ENCODE results near the gene ZFTA.
A peak's percentile ranks its signal among the peaks of the same experiment; 100 is the strongest.

The ZFTA gene

DNA sequence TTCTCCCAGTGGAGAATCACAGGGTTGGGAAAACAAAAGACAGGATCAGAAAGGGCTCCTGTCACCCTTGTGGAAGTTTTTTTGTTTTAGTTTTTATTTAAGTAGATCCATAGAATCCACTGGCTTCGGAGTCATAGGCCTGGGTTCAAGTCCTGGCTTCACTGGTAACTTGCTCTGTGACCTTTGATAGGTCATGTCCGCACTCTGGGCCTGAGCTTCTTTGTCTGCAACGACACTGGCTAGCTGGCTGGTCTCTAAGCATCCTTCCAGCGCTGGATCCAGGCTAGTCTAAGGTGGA lies 1.4 kb downstream of the ZFTA start:
- TF ChIP-seq, protein P1, sequence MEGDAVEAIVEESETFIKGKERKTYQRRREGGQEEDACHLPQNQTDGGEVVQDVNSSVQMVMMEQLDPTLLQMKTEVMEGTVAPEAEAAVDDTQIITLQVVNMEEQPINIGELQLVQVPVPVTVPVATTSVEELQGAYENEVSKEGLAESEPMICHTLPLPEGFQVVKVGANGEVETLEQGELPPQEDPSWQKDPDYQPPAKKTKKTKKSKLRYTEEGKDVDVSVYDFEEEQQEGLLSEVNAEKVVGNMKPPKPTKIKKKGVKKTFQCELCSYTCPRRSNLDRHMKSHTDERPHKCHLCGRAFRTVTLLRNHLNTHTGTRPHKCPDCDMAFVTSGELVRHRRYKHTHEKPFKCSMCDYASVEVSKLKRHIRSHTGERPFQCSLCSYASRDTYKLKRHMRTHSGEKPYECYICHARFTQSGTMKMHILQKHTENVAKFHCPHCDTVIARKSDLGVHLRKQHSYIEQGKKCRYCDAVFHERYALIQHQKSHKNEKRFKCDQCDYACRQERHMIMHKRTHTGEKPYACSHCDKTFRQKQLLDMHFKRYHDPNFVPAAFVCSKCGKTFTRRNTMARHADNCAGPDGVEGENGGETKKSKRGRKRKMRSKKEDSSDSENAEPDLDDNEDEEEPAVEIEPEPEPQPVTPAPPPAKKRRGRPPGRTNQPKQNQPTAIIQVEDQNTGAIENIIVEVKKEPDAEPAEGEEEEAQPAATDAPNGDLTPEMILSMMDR (IDR thresholded peaks at IDR 0.05; ENCODE audit: low read depth, low read length, missing control alignments), result no peak
- DNase-seq (ENCODE audit: extremely low read depth, low read depth), result no peak

DNA sequence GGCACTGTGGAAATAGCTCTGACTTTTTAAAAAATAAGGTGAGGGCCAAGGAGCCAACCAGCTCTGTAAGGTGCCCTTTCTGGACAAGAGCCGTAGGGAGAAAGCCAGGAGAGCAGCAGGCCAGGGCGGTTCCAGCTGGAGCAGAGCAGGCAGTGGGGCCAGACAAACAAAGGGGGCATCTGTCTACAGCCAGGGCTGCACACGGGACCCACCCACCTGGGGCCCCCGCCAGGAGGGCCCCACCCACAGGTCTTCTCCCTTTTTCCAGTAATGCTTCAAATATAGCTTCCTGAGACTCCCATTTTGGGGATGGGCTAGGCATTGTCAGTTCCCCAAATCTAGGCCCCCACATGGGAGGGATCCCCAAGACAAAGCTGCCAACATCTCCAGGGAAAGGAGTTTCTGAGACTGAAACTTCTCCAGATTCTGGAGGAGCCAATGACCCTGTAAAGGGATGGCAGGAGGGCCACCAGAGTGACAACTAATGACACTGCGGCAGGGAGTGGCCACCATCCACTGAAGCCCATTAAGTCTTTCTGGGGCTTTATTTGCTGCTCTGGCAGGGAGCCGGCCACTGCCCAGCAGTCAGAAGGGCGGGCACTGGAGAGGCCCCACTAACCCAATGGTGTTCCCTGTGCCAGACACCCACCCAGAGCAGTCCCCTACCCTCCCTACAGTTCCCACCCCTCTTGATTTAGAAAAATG lies 1.9 kb downstream of the ZFTA start:
- peak overlapping the region; percentile 90 for H3K4me3 ChIP-seq (replicated peaks; ENCODE audit: low read depth, low read length)
- TF ChIP-seq, protein P1 (IDR thresholded peaks at IDR 0.05; ENCODE audit: low read depth, low read length, missing control alignments), result no peak
- no peak for DNase-seq (ENCODE audit: extremely low read depth, low read depth)

More for the DNA sequence above, 1.4 kb downstream of the ZFTA start:
- peak overlapping the region; percentile 90 for H3K4me3 ChIP-seq (replicated peaks; ENCODE audit: low read depth, low read length)

DNA sequence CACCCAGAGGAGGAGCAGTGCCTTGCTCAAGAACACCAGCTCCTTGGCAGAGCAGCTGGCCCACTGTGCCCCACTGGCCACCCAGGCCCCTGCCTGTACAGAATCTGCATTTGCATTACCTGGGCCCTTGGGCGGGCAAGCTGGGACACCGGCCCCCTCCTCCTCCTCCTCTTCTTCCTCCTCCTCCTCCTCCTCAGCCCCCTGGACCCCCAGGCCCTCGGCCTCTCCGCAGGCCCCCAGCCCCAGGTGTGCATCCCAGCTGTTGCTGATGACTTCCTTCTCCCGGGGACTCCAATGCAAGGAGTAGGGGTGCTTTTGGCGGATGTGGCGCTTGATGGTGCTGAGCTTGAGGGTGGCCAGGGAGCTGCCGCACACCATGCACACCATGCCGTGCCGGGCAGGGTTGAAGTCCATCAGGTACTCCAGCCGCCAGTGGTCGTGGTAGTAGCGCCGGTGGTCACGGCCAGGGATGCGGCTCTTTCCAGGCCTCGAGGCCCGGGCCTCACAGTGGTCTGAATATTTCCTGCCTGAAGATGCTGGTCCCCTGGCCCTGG lies 2.8 kb downstream of the ZFTA start:
- no peak for DNase-seq (ENCODE audit: extremely low read depth, low read depth)
- H3K4me3 ChIP-seq (replicated peaks; ENCODE audit: low read depth, low read length), result no peak overlapping the region
- TF ChIP-seq, protein P1 (IDR thresholded peaks at IDR 0.05; ENCODE audit: low read depth, low read length, missing control alignments), result no peak

DNA sequence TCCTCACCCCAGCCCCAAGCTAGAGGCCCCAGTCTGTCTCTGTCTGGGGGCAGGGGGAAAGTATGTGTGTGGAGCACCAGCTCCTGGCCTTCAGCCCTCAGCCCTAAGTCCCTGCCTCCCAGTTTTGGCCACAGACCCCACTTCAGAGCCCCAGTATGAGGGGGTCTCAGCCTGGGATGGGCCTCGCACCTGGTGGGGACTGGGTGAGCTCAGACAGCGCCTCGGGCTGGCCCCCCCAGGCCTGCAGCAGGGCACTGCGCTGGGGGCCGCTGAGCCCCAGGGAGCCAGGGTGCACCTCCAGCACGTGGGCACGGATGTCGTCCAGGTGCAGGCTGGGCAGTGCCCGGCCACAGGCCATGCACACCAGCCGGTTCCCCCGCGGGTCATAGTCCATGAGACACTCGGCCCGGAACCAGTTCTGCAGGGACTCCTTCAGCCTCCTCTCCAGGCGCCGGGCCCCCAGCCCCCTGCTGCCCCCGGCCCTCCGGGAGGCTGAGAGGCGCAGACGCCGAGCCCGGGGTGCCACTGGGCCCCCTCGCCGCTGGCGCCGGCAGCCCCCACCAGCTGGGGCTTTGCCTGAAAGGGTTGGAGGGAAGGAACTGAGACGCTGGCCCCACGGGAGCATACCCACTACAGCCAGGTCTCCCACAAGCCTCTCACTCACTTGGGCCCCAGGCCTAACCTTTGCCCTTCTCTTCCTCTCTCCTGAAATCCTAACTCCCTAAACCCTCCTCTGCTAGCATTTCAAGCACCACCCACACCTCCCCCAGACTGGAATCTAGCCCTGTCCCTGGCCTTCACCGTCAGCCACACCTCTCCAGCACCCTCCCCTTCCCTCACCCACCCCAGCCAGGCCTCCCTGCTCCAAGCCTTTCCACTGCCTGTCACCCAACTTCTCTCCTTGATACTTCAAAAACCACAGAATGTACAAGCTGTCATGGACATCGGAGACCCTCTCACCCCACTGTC lies 3.6 kb downstream of the ZFTA start:
- H3K4me3 ChIP-seq (replicated peaks; ENCODE audit: low read depth, low read length), result no peak overlapping the region
- no peak for DNase-seq (ENCODE audit: extremely low read depth, low read depth)
- TF ChIP-seq, protein P1 (IDR thresholded peaks at IDR 0.05; ENCODE audit: low read depth, low read length, missing control alignments), result no peak

DNA sequence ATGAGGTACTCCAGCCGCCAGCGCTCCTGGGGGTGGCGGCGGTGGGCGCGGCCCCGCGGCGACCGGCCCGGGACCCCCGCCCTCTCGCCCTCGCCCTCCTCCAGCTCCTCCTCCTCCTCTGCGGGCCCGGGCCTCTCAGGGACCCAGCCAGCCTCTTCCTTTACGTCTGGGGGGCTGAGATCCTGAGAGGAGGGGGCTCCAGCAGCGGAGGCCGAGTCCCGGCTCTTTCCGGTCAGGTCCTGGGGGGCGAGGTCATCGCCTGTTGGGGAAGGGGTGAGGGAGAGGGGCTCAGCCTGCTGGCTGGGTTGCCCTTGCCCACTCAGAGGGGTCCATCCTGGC lies 4.3 kb downstream of the ZFTA start:
- no peak overlapping the region for H3K4me3 ChIP-seq (replicated peaks; ENCODE audit: low read depth, low read length)
- TF ChIP-seq, protein P1 (IDR thresholded peaks at IDR 0.05; ENCODE audit: low read depth, low read length, missing control alignments), result no peak

DNA sequence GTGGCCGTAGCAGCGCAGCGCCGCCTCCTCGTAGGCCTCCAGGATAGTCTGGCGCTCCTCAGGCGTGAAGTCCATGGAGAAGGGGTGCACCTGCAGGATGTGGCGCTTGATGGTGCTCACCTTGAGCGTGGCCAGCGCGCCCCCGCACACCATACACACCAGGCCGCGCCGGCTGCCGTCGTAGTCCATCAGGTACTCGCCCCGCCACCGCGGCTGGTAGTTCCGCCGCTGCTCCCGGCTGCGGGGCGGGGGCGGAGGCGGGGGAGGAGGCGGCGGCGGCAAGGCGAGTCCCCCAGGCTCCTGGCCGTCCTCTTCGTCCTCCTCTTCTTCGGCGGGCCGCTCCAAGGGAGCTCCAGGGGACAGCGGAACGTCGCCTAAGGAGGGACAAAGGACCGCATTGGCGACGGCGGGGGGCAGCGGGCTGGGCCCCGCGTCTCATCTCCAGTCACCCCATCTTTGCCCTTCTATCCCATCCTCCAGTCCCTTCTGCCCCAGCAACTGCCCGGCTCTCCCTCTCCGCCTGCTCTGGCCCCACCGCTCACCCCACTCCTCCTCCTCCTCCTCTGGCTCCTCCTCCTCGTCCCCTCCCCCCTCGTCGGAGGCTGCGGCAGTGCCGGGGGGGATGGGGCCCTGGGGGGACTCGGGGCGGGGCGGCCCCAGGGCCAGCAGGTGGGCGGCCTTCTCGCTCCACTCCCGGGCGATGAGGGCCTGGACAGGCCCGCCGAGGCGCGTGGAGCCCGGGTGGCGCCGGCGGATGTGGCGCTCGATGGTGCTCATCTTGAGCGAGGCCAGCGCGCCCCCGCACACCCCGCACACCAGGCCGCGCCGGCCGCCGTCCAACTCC lies 4.9 kb downstream of the ZFTA start:
- TF ChIP-seq, protein P1 (IDR thresholded peaks at IDR 0.05; ENCODE audit: low read depth, low read length, missing control alignments), result no peak
- no peak overlapping the region for H3K4me3 ChIP-seq (replicated peaks; ENCODE audit: low read depth, low read length)
- DNase-seq (ENCODE audit: extremely low read depth, low read depth), result no peak

More for the DNA sequence above, 4.3 kb downstream of the ZFTA start:
- DNase-seq (ENCODE audit: extremely low read depth, low read depth), result no peak
